Measurements from ENCODE around the gene PDZD4.

The PDZD4 gene

GRCh38 chrX:153805436-153805835, 24.9 kb downstream of the PDZD4 start:
- no peak for DNase-seq

GRCh38 chrX:153804621-153805020, 25.7 kb downstream of the PDZD4 start:
- DNase-seq = no peak

DNA sequence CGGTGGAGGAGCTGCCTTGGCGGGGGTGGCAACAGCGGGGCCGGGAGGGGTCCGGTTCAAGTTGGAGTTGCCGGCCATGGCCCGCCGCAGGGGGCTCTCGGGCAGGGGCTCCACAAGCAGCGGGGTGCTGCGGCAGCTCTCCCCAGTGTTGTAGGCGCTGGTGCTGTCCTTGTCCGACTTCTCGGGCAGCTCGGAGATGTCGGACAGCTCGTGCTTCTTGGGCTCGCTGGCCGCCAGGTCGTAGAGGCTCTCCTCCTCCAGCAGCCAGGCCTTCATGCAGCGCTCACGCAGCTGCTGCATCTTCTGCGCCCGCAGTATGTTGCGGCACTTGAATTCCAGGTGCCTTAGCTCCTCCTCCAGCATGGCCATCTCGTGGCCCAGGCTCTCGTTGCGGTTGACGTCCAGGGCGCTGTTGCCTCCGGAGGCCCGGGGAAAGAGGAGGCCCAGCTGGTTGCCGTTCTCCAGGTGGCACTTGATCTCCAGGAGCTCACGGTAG, 26.2 kb downstream of the PDZD4 start:
- DNase-seq = no peak

- DNase-seq = no peak
These were observed 26.9 kb downstream of the PDZD4 start for GRCh38 chrX:153803211-153804099.

- no peak for DNase-seq
These were observed 27.8 kb downstream of the PDZD4 start for GRCh38 chrX:153802513-153803045.

GRCh38 chrX:153801669-153802068, 28.7 kb downstream of the PDZD4 start:
- DNase-seq = no peak

GRCh38 chrX:153800746-153801145, 29.6 kb downstream of the PDZD4 start:
- no peak for DNase-seq

GRCh38 chrX:153800177-153800722, 30.1 kb downstream of the PDZD4 start:
- DNase-seq = no peak

DNA sequence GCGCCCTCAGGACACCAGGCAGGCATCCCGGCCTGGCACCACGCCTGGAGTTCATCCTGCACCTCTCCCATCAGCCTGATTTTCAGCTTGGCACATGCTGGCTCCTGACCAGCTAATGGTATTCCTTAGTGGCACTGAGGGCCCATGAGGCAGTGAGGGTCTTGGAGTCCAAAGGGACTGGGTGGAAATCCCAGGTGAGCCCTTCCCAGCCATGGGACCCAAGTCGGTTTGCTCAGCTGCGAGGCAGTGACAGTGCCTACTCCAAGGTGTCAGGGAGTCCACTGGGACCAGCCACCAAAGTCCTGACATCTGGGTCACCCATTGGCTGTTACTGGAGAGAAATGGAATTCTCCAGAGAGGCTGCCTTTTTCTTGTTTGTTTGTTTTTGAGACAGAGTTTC, 31.0 kb downstream of the PDZD4 start:
- DNase-seq = no peak

- DNase-seq = no peak
These were observed 32.8 kb downstream of the PDZD4 start for GRCh38 chrX:153797415-153798015.

- DNase-seq = peak; percentile 44
These were observed 35.2 kb downstream of the PDZD4 start for GRCh38 chrX:153794897-153795816.

GRCh38 chrX:153794018-153794896, 36.1 kb downstream of the PDZD4 start, which contains the start of the genes IDH3G and SSR4:
IDH3G (minus strand) TSS chrX:153794375; CDS start chrX:153794326, 49 bp downstream.
SSR4 (plus strand) TSS chrX:153794668; CDS start chrX:153794688, 20 bp downstream.
- peak; percentile 93 for DNase-seq

DNA sequence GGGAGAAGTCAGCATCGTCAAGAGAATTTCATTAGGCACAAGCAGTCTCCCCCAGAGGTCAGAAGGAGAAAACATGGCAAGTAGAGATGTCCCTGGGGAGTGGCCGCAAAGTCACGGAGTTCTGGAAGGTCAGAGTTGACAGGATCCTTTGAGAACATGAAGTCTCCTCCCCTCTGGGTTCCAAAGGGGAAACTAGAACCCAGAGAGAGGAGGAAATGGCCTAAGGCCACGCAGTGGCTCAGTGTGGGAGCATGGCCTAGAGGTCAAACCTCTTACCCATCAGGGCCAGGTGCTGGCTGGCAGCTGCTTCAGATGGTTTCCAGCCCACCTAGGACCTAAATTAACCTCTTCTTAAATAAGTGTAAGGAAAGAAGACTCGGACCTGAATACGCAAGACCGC, 37.1 kb downstream of the PDZD4 start:
- no peak for DNase-seq

GRCh38 chrX:153792368-153792767, 38.0 kb downstream of the PDZD4 start:
- DNase-seq = no peak

- no peak for DNase-seq
These were observed 39.1 kb downstream of the PDZD4 start for GRCh38 chrX:153791104-153791852.

DNA sequence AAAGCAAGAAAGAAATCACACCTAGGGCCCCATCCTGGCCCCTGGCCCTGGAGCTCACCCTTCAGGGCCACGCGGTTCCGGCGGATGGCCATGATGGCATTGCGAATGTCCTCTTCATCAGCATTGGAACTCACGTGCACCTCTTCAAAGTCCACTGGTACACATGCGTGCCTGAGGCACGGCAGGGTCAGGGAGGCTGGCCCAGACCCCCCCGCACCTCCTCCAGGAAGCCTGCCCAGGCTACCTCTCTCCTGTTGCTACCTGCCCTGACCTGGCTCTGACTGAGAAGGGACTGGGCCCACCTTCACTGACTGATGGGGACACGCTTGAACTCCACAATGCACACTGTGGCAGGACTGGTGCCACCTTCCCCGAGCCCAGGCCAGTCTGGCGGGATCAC, 40.7 kb downstream of the PDZD4 start:
- no peak for DNase-seq

GRCh38 chrX:153786669-153787068, 43.7 kb downstream of the PDZD4 start:
- DNase-seq = no peak

DNA sequence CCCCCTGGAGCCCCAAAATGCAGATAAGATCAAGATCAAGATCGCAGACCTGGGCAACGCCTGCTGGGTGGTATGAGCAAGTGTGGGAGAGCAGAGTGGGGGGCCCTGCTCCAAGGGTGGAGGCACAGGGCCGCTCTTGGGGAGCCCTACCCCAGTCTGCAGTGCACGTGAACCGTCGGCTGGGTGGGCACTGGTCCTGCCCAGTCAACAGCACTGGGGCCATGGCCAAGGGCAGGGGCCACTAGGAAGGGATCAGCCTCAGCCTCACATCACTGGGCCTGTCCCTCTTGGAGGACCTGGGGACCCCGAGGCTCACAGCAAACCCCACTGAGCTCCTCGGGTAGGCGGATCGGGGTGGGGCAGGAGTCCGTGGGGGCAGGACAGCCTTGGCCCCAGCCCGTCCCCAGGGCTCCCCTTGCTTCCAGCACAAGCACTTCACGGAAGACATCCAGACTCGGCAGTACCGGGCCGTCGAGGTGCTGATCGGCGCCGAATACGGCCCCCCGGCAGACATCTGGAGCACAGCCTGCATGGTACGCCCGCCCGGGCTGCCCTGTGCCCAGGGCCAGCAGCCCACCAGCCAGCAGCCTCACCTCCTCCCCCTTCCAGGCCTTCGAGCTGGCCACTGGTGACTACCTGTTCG, 45.9 kb downstream of the PDZD4 start:
- no peak for DNase-seq

- DNase-seq = no peak
These were observed 46.8 kb downstream of the PDZD4 start for GRCh38 chrX:153783378-153784013.

Data from stimulated activated CD8-positive, alpha-beta memory T cell treated with anti-CD3 and anti-CD28 coated beads, Interleukin-4, amount 100 ng/mL, for 48 hours (primary cell).